Mesenchymal stem cell (in vitro differentiated cells and primary cell): ENCODE results near the gene PDCL3.

Source experiments
- DNase-seq: peaks from one replicate; pipeline ENCODE4 v3.0.0-alpha.2; 2013
- H2AFZ ChIP-seq: one replicate; pipeline ENCODE4 v1.6.1; 2013; ENCODE audit warnings: low read depth, mild to moderate bottlenecking, control low read depth, inconsistent platforms, low read length, moderate library complexity
- H2AK5ac ChIP-seq: 2 replicates; pipeline ENCODE4 v1.6.1; 2013; ENCODE audit warnings: low read length, moderate library complexity, mild to moderate bottlenecking, inconsistent platforms; ENCODE audit not compliant: severe bottlenecking
- H2BK120ac ChIP-seq: one replicate; pipeline ENCODE4 v1.6.1; 2013; ENCODE audit warnings: low read depth, mild to moderate bottlenecking, inconsistent platforms, low read length, moderate library complexity
- H2BK12ac ChIP-seq, 2 experiments: one replicate each; pipeline ENCODE4 v1.6.1; 2013; ENCODE audit warnings: inconsistent platforms in 2 of 2, low read length in 2 of 2, mild to moderate bottlenecking in 2 of 2, moderate library complexity in 2 of 2, control low read depth in 1 of 2
- H2BK15ac ChIP-seq: one replicate; pipeline ENCODE4 v1.6.1; 2013; ENCODE audit warnings: mild to moderate bottlenecking, low read depth, inconsistent platforms; ENCODE audit not compliant: poor library complexity, severe bottlenecking
- H2BK5ac ChIP-seq: 2 replicates; pipeline ENCODE4 v1.6.1; 2013; ENCODE audit warnings: low read depth, mild to moderate bottlenecking, low read length, control low read depth, inconsistent platforms; ENCODE audit not compliant: poor library complexity, severe bottlenecking
- H3K14ac ChIP-seq, 2 experiments: one replicate each; pipeline ENCODE4 v1.6.1; 2013; ENCODE audit warnings: inconsistent platforms in 2 of 2, low read length in 2 of 2, control low read depth in 1 of 2, mild to moderate bottlenecking in 1 of 2, moderate library complexity in 1 of 2
- H3K18ac ChIP-seq, 2 experiments: one replicate each; pipeline ENCODE4 v1.6.1; 2013; ENCODE audit warnings: inconsistent platforms in 2 of 2, low read length in 2 of 2, control low read depth in 1 of 2, low read depth in 1 of 2, mild to moderate bottlenecking in 1 of 2
- H3K23ac ChIP-seq, 2 experiments: one replicate each; pipeline ENCODE4 v1.6.1; 2013; ENCODE audit warnings: inconsistent platforms in 2 of 2, low read length in 2 of 2, mild to moderate bottlenecking in 2 of 2, moderate library complexity in 2 of 2, control low read depth in 1 of 2
- H3K27ac ChIP-seq: 2 replicates; pipeline ENCODE4 v1.5.1; 2013; ENCODE audit warnings: mild to moderate bottlenecking, moderate library complexity, low read length, control low read depth, inconsistent platforms; ENCODE audit not compliant: poor library complexity, severe bottlenecking
- H3K27me3 ChIP-seq, 2 experiments: 2 replicates each; pipeline versions ENCODE4 v1.6.1 to v1.7.0; 2013; ENCODE audit warnings: low read length in 2 of 2, mild to moderate bottlenecking in 2 of 2, moderate library complexity in 2 of 2, control low read depth in 1 of 2, inconsistent platforms in 1 of 2; ENCODE audit not compliant: control insufficient read depth in 1 of 2, insufficient read depth in 1 of 2
- H3K36me3 ChIP-seq, 2 experiments: 2 replicates each; pipeline versions ENCODE4 v1.6.1 to v1.7.0; 2013; ENCODE audit warnings: low read length in 2 of 2, control low read depth in 1 of 2, inconsistent platforms in 1 of 2, low read depth in 1 of 2, mild to moderate bottlenecking in 1 of 2; ENCODE audit not compliant: insufficient read depth in 2 of 2, control insufficient read depth in 1 of 2
- H3K4ac ChIP-seq, 2 experiments: one replicate each; pipeline ENCODE4 v1.6.1; 2013; ENCODE audit warnings: inconsistent platforms in 2 of 2, low read length in 2 of 2, mild to moderate bottlenecking in 2 of 2, moderate library complexity in 2 of 2, control low read depth in 1 of 2, low read depth in 1 of 2
- H3K4me1 ChIP-seq: 2 replicates; pipeline ENCODE4 v1.6.1; 2013; ENCODE audit warnings: low read depth, low read length, control low read depth; ENCODE audit not compliant: control insufficient read depth, insufficient read depth
- H3K4me2 ChIP-seq: 2 replicates; pipeline ENCODE4 v1.6.1; 2013; ENCODE audit warnings: low read length, mild to moderate bottlenecking, inconsistent platforms; ENCODE audit not compliant: poor library complexity, severe bottlenecking
- H3K4me3 ChIP-seq, 2 experiments: 2 replicates each; pipeline versions ENCODE4 v1.5.1 to v1.7.0; 2013; ENCODE audit warnings: low read length in 2 of 2, mild to moderate bottlenecking in 2 of 2, control low read depth in 1 of 2, low read depth in 1 of 2; ENCODE audit not compliant: insufficient read depth in 1 of 2
- H3K79me1 ChIP-seq: replicated peaks from 2 replicates; pipeline ENCODE4 v1.6.1; 2013; ENCODE audit warnings: mild to moderate bottlenecking, control low read depth, low read length, inconsistent platforms; ENCODE audit not compliant: poor library complexity, severe bottlenecking
- H3K9ac ChIP-seq: 2 replicates; pipeline ENCODE4 v1.7.0; 2013; ENCODE audit warnings: mild to moderate bottlenecking, low read length, moderate library complexity
- H3K9me3 ChIP-seq: 2 replicates; pipeline ENCODE4 v1.7.0; 2013; ENCODE audit warnings: mild to moderate bottlenecking, low read length; ENCODE audit not compliant: control insufficient read depth
- H4K8ac ChIP-seq: one replicate; pipeline ENCODE4 v1.6.1; 2013; ENCODE audit warnings: inconsistent platforms, mild to moderate bottlenecking, low read length, moderate library complexity
- H4K91ac ChIP-seq: one replicate; pipeline ENCODE4 v1.6.1; 2013; ENCODE audit warnings: mild to moderate bottlenecking, low read length, inconsistent platforms
- WGBS: methylation state at CpG from one replicate; pipeline ENCODE4 v1.1.7; 2013; ENCODE audit warnings: mixed read lengths; 5-methylcytosine and 5-hydroxymethylcytosine counted together

The PDCL3 gene

DNA sequence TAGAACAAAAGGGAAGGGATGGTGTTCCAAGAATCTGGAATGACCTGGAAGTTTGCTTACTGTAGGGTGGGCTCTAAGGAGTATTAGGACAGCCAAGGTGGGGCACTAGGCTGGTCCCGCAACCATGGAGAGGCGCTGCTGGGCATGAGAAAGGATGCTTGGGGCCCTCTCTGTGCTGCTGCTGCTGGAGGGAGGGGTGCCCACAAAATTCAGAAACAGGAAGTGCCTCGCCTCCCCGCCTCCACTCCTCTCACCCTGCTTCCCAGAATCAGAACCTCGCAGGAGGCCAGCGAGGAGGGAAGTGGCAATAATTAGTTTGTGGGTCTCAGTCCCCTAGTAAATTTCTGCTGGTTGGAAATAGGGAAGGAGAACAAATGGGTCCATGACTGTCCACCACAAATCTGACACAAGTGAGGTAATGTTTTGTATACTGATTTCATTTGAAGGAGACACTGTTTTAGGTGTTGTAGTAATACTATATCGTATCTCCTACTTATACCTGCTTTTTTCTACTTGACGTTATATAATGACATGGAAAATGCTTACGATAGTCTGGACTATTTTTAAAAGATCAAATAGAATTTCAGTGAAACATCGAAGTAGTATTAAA, 7.9 kb upstream of the PDCL3 start:
- Histone ChIP-seq H2AK5ac (no peak overlapping the region), H4K91ac (no peak overlapping the region), H3K4me2 (no peak overlapping the region), H3K9ac (no peak overlapping the region), H3K4ac (no peak overlapping the region), H3K4me3 (no peak overlapping the region), H3K14ac (no peak overlapping the region), H3K9me3 (no peaks in the 10 kb centered on the region), H4K8ac (no peak overlapping the region), H3K27ac (no peak overlapping the region), H3K27me3 (no peaks in the 10 kb centered on the region), H3K79me1 (no peaks in the 10 kb centered on the region), H3K18ac (no peak overlapping the region), H2BK120ac (no peak overlapping the region), H2BK12ac (no peak overlapping the region), H3K23ac (no peak overlapping the region), H2AFZ (no peak overlapping the region), H3K4me1 (no peaks in the 10 kb centered on the region), H2BK15ac (no peak overlapping the region), H2BK5ac (no peak overlapping the region), H3K36me3 (no peaks in the 10 kb centered on the region)
- 83% methylated on average over 6 of the region's 10 CpGs for WGBS
- no peak for DNase-seq

DNA sequence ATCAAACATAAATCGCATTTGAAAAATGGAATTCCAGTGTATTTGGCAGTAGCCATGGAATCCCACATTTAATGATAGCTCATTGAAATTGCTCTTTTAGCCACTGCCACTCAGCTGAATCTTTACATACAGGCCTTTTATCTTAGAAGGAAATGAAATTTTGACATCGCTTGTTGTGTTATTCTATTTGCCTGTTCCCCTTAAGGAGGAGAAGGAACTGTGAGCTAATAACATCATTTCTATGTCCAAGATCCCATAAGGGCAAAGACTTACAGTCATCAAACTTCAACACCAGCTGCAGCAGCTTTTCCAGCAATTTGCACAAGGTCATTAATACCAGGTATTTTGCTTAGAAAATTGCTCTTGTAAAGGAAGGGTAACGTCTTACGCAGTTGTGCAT, 6.0 kb upstream of the PDCL3 start:
- no peak overlapping the region for H3K9ac ChIP-seq
- H3K79me1 ChIP-seq = no peaks in the 10 kb centered on the region
- no peak overlapping the region for H3K14ac ChIP-seq

DNA sequence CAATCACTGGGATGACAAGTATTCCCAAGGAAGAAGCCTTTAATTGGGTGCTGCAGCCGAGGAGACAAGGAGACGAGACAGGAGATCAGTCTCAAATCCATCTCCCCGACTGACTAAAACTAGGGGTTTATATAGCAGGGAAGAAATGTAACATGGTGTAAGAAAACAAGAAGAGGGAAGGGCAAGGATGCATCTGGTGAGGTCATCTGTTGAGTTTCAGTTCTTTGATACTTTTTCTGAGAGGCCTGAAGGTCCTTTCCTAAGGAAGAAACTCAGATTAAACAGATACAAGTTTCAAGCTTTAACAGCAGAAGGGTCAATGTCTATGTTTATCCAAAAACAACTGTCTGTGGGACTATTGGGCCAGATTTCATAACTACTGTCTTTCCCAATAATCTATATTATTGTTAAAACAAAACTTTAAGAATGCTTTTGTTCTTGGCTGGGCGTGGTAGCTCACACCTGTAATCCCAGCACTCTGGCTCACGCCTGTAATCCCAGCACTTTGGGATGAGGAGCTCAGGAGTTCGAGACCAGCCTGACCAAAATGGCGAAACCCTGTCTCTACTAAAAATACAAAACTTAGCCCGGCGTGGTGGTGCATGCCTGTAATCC, 2.5 kb upstream of the PDCL3 start:
- 95% methylated on average over 8 of the region's 9 CpGs for WGBS
- Histone ChIP-seq H3K4me1 (peaks cover 8% of the 10 kb centered on the region), H3K14ac (no peak overlapping the region), H4K8ac (no peak overlapping the region), H3K4me3 (no peak overlapping the region), H2BK12ac (no peak overlapping the region), H2BK15ac (no peak overlapping the region), H2BK120ac (no peak overlapping the region), H3K4ac (no peak overlapping the region), H3K9me3 (no peaks in the 10 kb centered on the region), H3K79me1 (peaks cover 9% of the 10 kb centered on the region), H2BK5ac (no peak overlapping the region), H2AK5ac (no peak overlapping the region), H3K4me2 (no peak overlapping the region), H2AFZ (no peak overlapping the region), H3K9ac (no peak overlapping the region), H3K27me3 (no peaks in the 10 kb centered on the region), H4K91ac (no peak overlapping the region), H3K27ac (no peak overlapping the region), H3K36me3 (no peaks in the 10 kb centered on the region), H3K23ac (no peak overlapping the region), H3K18ac (no peak overlapping the region)
- DNase-seq = no peak

More for the DNA sequence above, 6.0 kb upstream of the PDCL3 start:
- no peak overlapping the region for H3K27ac ChIP-seq
- H3K4me1 ChIP-seq = peaks cover under 1% of the 10 kb centered on the region
- H2BK15ac ChIP-seq = no peak overlapping the region
- no peak overlapping the region for H3K23ac ChIP-seq
- no peak overlapping the region for H2BK120ac ChIP-seq
- no peak overlapping the region for H2BK5ac ChIP-seq
- no peak overlapping the region for H2AFZ ChIP-seq
- 93% methylated on average over 2 of the region's 4 CpGs for WGBS
- no peak overlapping the region for H3K18ac ChIP-seq
- H3K4me3 ChIP-seq = no peak overlapping the region
- H2BK12ac ChIP-seq = no peak overlapping the region
- no peak overlapping the region for H2AK5ac ChIP-seq
- no peak overlapping the region for H3K4me2 ChIP-seq
- no peaks in the 10 kb centered on the region for H3K9me3 ChIP-seq
- no peak overlapping the region for H4K8ac ChIP-seq
- no peak overlapping the region for H4K91ac ChIP-seq
- no peak for DNase-seq
- no peak overlapping the region for H3K4ac ChIP-seq
- no peaks in the 10 kb centered on the region for H3K27me3 ChIP-seq
- no peaks in the 10 kb centered on the region for H3K36me3 ChIP-seq

DNA sequence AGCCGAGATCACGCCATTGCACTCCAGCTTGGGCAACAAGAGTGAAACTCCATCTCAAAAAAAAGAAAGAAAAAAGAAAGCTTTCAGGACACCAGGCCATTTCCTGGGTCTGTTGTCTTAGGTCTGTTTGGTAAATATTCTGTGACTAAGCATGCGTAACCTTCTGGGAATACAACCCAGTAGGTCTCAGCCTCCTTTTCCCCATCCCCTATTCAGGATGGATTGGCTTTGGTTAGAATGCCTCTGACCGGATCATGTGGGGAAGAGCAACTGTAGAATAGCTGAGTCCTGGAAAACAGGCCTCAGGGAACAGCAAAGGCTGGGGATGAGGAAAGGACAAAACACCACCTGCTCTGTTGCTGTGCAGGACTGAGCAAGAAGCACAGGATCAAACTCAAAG, 1.6 kb upstream of the PDCL3 start:
- Histone ChIP-seq H3K27ac (no peak overlapping the region), H3K4me2 (no peak overlapping the region), H3K4ac (no peak overlapping the region), H3K36me3 (peaks cover under 1 to 2% of the 10 kb centered on the region in 2 experiments), H3K23ac (no peak overlapping the region), H3K18ac (no peak overlapping the region), H2BK5ac (no peak overlapping the region), H2AFZ (no peak overlapping the region), H3K14ac (no peak overlapping the region), H2BK15ac (no peak overlapping the region), H3K79me1 (peaks cover 11% of the 10 kb centered on the region), H2BK12ac (no peak overlapping the region), H3K9me3 (no peaks in the 10 kb centered on the region), H4K91ac (no peak overlapping the region), H3K4me1 (peaks cover 8% of the 10 kb centered on the region), H3K9ac (no peak overlapping the region), H3K27me3 (no peaks in the 10 kb centered on the region), H2AK5ac (no peak overlapping the region), H4K8ac (no peak overlapping the region), H3K4me3 (no peak overlapping the region), H2BK120ac (no peak overlapping the region)
- 100% methylated on average over 3 of the region's 4 CpGs for WGBS
- DNase-seq = peak; percentile 53
